Neural cell (in vitro differentiated cells): ENCODE data around the gene GPRC5A.

Source experiments
- EP300 ChIP-seq: fragments of 450-650 bp; conservative IDR thresholded peaks from 2 replicates; pipeline ENCODE4 v1.6.1; 2014; ENCODE audit warnings: antibody characterized with exemption, mild to moderate bottlenecking, moderate library complexity; ENCODE audit not compliant: poor library complexity, severe bottlenecking
- EZH2 ChIP-seq: fragments of 200-600, 300-800 bp; shearing (Covaris generic), sonication (generic); IDR thresholded peaks from 2 replicates; pipeline ENCODE4 v1.6.1; 2014; ENCODE audit warnings: antibody characterized with exemption, low read length, borderline replicate concordance, mild to moderate bottlenecking; ENCODE audit not compliant: insufficient read depth, poor library complexity, severe bottlenecking
- POLR2AphosphoS5 ChIP-seq: IDR thresholded peaks from 2 replicates; pipeline ENCODE4 v1.6.1; 2012
- RAD21 ChIP-seq: fragments of 450-650 bp; conservative IDR thresholded peaks from 2 replicates; pipeline ENCODE4 v1.6.1; 2014; ENCODE audit warnings: antibody characterized with exemption, mild to moderate bottlenecking, moderate library complexity
- REST ChIP-seq: IDR thresholded peaks from 2 replicates; pipeline ENCODE4 v1.6.1; 2012; ENCODE audit warnings: borderline replicate concordance
- SMC3 ChIP-seq: fragments of 450-650 bp; conservative IDR thresholded peaks from 2 replicates; pipeline ENCODE4 v1.6.1; 2014; ENCODE audit warnings: antibody characterized with exemption, mild to moderate bottlenecking, moderate library complexity; ENCODE audit not compliant: poor library complexity
- TAF1 ChIP-seq: IDR thresholded peaks from 2 replicates; pipeline ENCODE4 v1.6.1; 2012; ENCODE audit warnings: low read depth
- TF ChIP-seq, protein P1 (sequence below): fragments of 450-650 bp; IDR thresholded peaks from 2 replicates; pipeline ENCODE4 v1.5.1; 2014; ENCODE audit warnings: antibody characterized with exemption, mild to moderate bottlenecking, moderate library complexity; ENCODE audit not compliant: poor library complexity, severe bottlenecking

DNA sequence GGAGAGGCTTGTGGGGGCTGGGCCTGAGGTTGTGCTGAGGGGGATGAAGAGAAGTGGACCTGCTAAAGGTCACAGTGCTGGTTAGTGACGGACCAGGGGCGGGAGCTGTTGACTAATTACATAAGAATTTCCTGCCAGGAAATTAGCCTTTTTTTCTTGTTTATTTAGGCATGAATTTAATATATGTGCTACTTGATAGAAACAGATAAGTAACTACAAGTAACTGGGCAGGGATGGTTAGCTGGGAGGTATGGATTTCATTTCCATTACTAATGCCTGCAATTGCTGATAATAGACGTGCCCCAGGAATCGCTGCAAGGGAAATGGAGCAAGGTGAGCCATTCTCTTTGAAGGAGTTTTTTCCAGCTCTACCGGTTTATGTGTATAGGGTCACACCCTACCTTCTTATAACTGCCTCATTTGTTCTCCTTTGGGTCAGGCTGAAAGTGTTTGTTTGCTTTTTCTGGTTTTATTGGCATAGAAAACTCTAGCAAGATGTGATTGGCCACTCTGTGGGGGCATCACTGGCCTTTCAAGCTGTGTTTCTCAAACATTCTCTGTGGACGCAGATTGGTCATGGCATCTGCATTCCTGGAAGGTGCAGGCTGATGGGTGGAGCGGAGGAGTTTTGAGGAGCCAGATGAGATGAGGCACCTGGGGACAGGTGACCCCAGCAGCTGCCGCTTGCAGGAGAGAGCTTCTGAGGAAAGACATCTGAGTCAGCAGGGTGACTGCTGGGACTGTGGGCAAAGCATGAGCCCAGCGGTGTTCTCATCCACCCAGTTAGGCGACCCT is 19.0 kb upstream of the GPRC5A start:
- TF ChIP-seq, protein P1, sequence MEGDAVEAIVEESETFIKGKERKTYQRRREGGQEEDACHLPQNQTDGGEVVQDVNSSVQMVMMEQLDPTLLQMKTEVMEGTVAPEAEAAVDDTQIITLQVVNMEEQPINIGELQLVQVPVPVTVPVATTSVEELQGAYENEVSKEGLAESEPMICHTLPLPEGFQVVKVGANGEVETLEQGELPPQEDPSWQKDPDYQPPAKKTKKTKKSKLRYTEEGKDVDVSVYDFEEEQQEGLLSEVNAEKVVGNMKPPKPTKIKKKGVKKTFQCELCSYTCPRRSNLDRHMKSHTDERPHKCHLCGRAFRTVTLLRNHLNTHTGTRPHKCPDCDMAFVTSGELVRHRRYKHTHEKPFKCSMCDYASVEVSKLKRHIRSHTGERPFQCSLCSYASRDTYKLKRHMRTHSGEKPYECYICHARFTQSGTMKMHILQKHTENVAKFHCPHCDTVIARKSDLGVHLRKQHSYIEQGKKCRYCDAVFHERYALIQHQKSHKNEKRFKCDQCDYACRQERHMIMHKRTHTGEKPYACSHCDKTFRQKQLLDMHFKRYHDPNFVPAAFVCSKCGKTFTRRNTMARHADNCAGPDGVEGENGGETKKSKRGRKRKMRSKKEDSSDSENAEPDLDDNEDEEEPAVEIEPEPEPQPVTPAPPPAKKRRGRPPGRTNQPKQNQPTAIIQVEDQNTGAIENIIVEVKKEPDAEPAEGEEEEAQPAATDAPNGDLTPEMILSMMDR, result no peak
- TF ChIP-seq EZH2 (no peak), POLR2AphosphoS5 (no peak), RAD21 (no peak), EP300 (no peak), REST (no peak), SMC3 (no peak), TAF1 (no peak)
